ENCODE measurements around the gene GAL3ST1.
"Not testable (repeated sequence)": the region's sequence is repeated elsewhere in the genome, so short reads cannot be mapped to it uniquely, and the experiment has no call there.

GAL3ST1 gene

DNA sequence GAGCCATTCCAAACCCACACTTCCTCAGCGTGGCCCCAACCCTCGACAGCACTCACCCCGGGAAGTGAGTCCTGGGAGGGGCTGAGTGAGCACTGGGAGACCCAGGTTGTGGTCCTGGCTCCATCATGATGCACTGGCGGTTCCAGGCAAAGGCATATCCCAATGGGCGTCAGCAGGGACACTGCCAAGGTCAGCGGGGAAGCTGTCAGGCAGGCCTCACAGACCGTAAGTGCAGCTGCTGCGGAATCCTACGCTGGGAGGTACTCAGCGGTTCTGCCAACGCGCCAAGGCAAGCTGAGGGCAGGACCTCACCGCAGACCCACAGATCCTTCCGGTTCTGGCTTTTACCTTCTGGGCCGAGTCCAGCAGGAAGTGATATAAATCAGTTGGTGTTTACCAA is 1.4 kb upstream of the GAL3ST1 start:
- Histone ChIP-seq H3K27me3 (ENCODE audit: control insufficient read depth, insufficient read depth, low read length) (no peaks in the 10 kb centered on the region), H3K9me3 (ENCODE audit: control insufficient read depth, insufficient read depth, low read length) (no peaks in the 10 kb centered on the region), H3K4me3 (ENCODE audit: low read depth, low read length) (no peak overlapping the region), H3K4me1 (ENCODE audit: control insufficient read depth, insufficient read depth, low read length) (peaks cover 10% of the 10 kb centered on the region), H3K9ac (ENCODE audit: low read depth, low read length) (no peak overlapping the region), H3K27ac (ENCODE audit: low read depth, low read length) (no peak overlapping the region), H3K36me3 (ENCODE audit: control insufficient read depth, insufficient read depth, low read length) (peaks cover 55% of the 10 kb centered on the region)

GRCh38 chr22:30574997-30575671 is 669 bp upstream of the GAL3ST1 start:
- Histone ChIP-seq H3K4me3 (ENCODE audit: low read depth, low read length) (peak overlapping the region; percentile 64), H3K27ac (ENCODE audit: low read depth, low read length) (no peak overlapping the region)

DNA sequence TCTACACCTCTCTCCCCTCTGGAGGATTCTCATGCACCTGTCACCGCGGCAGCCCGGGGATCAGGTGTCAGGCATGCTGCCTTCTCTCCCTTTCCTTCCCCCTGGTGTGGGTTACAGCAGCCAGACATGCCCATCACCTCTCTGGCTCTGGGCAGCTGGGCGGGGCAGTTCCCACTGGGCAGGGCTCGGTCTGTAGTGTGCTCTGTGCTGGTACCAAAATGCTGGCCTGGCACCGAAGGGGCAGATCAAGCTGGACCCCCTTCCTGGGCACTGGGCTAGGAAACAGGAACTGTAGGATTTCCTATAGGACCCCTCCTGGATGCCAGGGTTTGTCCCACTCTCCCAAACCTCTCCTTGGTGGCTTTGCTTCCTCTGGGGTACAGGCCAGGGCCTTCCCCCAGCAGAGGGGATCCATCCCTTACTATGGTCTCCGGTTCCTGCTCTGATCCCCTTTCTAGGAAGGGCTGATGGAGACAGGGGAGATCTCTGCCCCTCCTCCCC is 821 bp downstream of the GAL3ST1 start:
- Histone ChIP-seq H3K36me3 (ENCODE audit: control insufficient read depth, insufficient read depth, low read length) (peaks cover 32% of the 10 kb centered on the region), H3K9ac (ENCODE audit: low read depth, low read length) (0 out of 2 replicates have a peak overlapping the region, but pooled peaks have one; percentile 34), H3K27ac (ENCODE audit: low read depth, low read length) (no peak overlapping the region), H3K27me3 (ENCODE audit: control insufficient read depth, insufficient read depth, low read length) (no peaks in the 10 kb centered on the region), H3K4me3 (ENCODE audit: low read depth, low read length) (peak overlapping the region; percentile 73), H3K4me1 (ENCODE audit: control insufficient read depth, insufficient read depth, low read length) (peaks cover 10% of the 10 kb centered on the region), H3K9me3 (ENCODE audit: control insufficient read depth, insufficient read depth, low read length) (no peaks in the 10 kb centered on the region)

More at GRCh38 chr22:30574997-30575671, 669 bp upstream of the GAL3ST1 start:
- no peaks in the 10 kb centered on the region for H3K9me3 ChIP-seq (ENCODE audit: control insufficient read depth, insufficient read depth, low read length)
- H3K4me1 ChIP-seq (ENCODE audit: control insufficient read depth, insufficient read depth, low read length) = peaks cover 10% of the 10 kb centered on the region
- peaks cover 47% of the 10 kb centered on the region for H3K36me3 ChIP-seq (ENCODE audit: control insufficient read depth, insufficient read depth, low read length)
- H3K27me3 ChIP-seq (ENCODE audit: control insufficient read depth, insufficient read depth, low read length) = no peaks in the 10 kb centered on the region
- H3K9ac ChIP-seq (ENCODE audit: low read depth, low read length) = no peak overlapping the region

DNA sequence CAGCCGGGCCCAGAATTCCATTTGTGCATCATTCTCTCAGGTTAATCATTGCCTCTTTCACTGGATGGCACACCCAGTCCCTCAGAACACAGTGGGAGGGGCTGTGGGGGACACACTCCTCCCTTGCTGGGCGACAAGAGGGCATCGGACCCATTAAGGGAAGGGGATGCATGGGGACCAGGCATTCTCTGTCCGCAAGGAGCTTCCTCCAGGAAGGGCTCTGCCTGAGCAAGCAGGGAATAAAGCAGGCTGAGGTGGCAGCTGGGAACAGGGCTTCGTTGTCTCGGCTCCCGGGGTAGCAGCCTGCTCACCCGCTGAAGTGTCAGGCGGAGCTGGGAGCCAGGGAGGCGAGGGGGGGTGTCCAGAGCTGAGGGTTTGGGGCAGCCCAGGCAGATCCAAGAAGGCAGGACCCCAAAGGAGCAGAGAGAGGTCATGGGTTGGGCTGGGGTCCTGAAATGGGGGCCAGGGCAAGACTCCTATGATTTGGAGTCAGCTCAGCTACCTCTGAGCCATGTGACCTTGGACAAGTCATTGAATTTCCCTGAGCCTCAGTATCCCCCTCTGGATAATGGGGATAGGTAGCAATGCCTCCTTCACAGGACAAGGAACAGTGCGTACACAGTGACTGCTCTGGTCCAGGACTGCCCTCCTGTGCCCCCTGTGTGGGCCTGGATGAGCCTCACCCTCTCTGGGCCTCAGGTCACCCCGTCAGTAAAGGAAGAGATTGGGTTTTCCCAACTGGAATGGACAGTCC is 1.4 kb downstream of the GAL3ST1 start:
- H3K4me3 ChIP-seq (ENCODE audit: low read depth, low read length) = no peak overlapping the region

DNA sequence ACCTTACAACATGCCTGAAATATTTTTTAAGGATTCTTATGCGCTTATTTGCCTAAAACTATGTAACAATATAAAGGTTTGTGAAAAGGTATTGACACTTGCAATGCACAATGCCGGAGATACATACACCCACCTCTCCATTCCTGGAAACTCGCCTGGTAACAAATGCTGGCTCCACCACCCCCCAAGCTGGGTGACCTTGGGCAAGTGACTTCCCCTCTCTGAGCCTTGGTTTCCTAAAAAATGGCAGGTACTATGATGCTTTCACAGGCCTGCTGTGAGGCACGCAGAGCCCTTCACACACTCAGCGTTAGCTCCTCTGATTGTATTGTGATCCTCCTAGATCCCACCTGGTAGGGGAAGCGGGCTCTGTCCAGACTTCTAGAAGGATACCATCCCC is 2.3 kb downstream of the GAL3ST1 start:
- H3K36me3 ChIP-seq (ENCODE audit: control insufficient read depth, insufficient read depth, low read length) = peaks cover 18% of the 10 kb centered on the region
- H3K4me3 ChIP-seq (ENCODE audit: low read depth, low read length) = no peak overlapping the region
- H3K4me1 ChIP-seq (ENCODE audit: control insufficient read depth, insufficient read depth, low read length) = peaks cover 10% of the 10 kb centered on the region
- H3K9me3 ChIP-seq (ENCODE audit: control insufficient read depth, insufficient read depth, low read length) = no peaks in the 10 kb centered on the region
- no peaks in the 10 kb centered on the region for H3K27me3 ChIP-seq (ENCODE audit: control insufficient read depth, insufficient read depth, low read length)
- H3K9ac ChIP-seq (ENCODE audit: low read depth, low read length) = no peak overlapping the region
- H3K27ac ChIP-seq (ENCODE audit: low read depth, low read length) = no peak overlapping the region

More for the DNA sequence above, 1.4 kb downstream of the GAL3ST1 start:
- H3K36me3 ChIP-seq (ENCODE audit: control insufficient read depth, insufficient read depth, low read length) = peaks cover 26% of the 10 kb centered on the region
- no peak overlapping the region for H3K9ac ChIP-seq (ENCODE audit: low read depth, low read length)
- peaks cover 10% of the 10 kb centered on the region for H3K4me1 ChIP-seq (ENCODE audit: control insufficient read depth, insufficient read depth, low read length)
- no peaks in the 10 kb centered on the region for H3K27me3 ChIP-seq (ENCODE audit: control insufficient read depth, insufficient read depth, low read length)
- H3K27ac ChIP-seq (ENCODE audit: low read depth, low read length) = no peak overlapping the region
- no peaks in the 10 kb centered on the region for H3K9me3 ChIP-seq (ENCODE audit: control insufficient read depth, insufficient read depth, low read length)

DNA sequence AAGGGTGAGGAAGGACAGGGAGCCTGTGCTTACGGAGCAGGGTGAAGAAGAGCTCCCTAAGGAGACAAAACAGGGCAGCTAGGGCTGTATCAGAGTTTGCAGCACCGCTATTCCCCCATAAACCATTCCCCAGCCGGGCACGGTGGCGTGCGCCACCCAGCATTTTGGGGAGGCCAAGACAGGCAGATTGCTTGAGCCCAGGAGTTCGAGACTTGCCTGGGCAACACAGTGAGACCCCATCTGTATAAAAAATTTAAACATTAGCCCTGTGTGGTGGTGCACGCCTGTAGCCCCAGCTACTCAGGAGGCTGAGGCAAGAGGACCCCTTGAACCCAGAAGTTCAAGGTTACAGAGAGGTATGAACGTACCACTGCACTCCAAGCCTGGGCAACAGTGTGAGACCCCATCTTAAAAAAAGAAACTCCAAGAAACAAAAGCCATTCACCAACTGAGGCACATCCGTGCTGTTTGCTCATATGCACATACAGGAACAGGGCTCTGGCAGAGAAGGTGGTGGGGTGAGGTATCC is 4.7 kb downstream of the GAL3ST1 start:
- H3K9me3 ChIP-seq (ENCODE audit: control insufficient read depth, insufficient read depth, low read length) = no peaks in the 10 kb centered on the region
- no peak overlapping the region for H3K9ac ChIP-seq (ENCODE audit: low read depth, low read length)
- no peaks in the 10 kb centered on the region for H3K27me3 ChIP-seq (ENCODE audit: control insufficient read depth, insufficient read depth, low read length)
- H3K27ac ChIP-seq (ENCODE audit: low read depth, low read length) = no peak overlapping the region
- no peaks in the 10 kb centered on the region for H3K36me3 ChIP-seq (ENCODE audit: control insufficient read depth, insufficient read depth, low read length)
- no peak overlapping the region for H3K4me3 ChIP-seq (ENCODE audit: low read depth, low read length)
- H3K4me1 ChIP-seq (ENCODE audit: control insufficient read depth, insufficient read depth, low read length) = peaks cover 10% of the 10 kb centered on the region

DNA sequence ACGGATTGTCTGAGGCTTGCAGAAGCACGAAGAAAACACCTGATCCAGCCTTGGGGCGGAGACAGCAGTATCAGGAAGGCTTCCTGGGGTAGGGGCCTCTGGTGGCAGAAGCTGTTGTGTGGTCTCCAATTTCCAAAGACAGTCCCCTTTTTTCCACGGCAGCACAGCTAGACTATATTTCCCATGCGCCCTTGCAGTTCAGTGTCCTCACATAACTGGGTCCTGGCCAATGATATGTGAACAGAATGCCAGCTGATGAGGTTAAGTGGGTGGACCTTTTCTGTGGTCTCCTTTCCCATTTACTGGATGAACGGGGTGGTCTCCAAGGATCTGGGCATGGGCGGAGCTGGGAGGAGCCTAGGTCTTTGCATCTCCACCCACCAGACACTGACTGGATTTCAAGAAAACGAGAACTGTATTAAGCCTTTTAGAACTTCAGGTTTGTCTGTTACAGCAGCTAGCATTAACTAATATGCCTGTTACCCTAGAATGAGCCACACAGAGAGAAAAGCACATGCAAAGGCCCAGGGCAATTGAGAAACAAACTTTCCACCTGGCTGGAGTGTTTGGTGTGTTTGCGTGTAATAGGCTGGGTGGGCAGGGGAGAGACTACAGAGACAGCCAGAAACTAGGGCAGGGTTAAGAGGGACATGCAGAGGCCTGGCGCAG is 6.2 kb downstream of the GAL3ST1 start:
- H3K27me3 ChIP-seq (ENCODE audit: control insufficient read depth, insufficient read depth, low read length) = no peaks in the 10 kb centered on the region
- H3K4me1 ChIP-seq (ENCODE audit: control insufficient read depth, insufficient read depth, low read length) = peaks cover 1% of the 10 kb centered on the region
- no peak overlapping the region for H3K9ac ChIP-seq (ENCODE audit: low read depth, low read length)
- no peaks in the 10 kb centered on the region for H3K36me3 ChIP-seq (ENCODE audit: control insufficient read depth, insufficient read depth, low read length)
- no peak overlapping the region for H3K4me3 ChIP-seq (ENCODE audit: low read depth, low read length)
- H3K27ac ChIP-seq (ENCODE audit: low read depth, low read length) = no peak overlapping the region
- no peaks in the 10 kb centered on the region for H3K9me3 ChIP-seq (ENCODE audit: control insufficient read depth, insufficient read depth, low read length)

DNA sequence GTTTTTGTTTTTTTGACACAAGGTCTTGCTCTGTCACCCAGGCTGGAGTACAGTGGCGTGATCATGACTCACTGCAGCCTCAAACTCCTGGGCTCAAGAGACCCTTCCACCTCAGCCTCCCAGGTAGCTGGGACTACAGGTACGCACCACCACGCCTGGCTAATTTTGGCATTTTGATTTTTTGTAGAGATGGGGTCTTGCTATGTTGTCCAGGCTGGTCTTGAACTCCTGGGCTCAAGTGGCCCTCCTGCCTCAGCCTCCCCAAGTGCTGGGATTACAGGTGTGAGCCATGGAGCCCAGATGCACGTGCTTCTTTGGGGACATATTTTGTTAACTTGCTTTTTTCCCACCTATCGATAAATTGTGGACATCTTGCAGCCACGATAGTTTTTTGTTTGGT is 7.2 kb downstream of the GAL3ST1 start:
- not testable (repeated sequence) for H3K4me1 ChIP-seq (ENCODE audit: control insufficient read depth, insufficient read depth, low read length)

DNA sequence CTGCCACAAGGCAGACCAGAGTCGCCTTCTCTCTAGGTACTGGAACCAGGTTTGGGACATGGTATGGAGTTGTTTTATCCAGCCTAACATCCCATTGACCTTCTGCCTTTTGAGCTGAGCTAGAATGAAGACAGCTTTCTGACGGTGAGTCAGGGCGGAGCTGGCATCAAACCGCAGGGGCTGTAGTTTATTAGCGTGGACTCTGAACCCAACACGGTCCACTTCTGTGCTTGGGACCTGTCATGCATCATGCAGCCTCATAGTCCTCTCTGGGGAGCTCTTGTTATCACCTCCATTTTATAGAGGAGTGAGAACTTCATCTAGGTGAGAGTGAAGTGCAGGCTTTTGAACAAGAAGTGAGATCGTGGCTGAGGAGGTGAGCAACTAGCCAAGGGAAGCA is 8.3 kb downstream of the GAL3ST1 start:
- Histone ChIP-seq H3K4me3 (ENCODE audit: low read depth, low read length) (no peak overlapping the region), H3K27ac (ENCODE audit: low read depth, low read length) (no peak overlapping the region), H3K9ac (ENCODE audit: low read depth, low read length) (no peak overlapping the region), H3K36me3 (ENCODE audit: control insufficient read depth, insufficient read depth, low read length) (no peaks in the 10 kb centered on the region), H3K4me1 (ENCODE audit: control insufficient read depth, insufficient read depth, low read length) (peaks cover 10% of the 10 kb centered on the region; the same call in 1 of the 2 replicates), H3K27me3 (ENCODE audit: control insufficient read depth, insufficient read depth, low read length) (no peaks in the 10 kb centered on the region), H3K9me3 (ENCODE audit: control insufficient read depth, insufficient read depth, low read length) (no peaks in the 10 kb centered on the region)

More for the DNA sequence above, 7.2 kb downstream of the GAL3ST1 start:
- not testable (repeated sequence) for H3K36me3 ChIP-seq (ENCODE audit: control insufficient read depth, insufficient read depth, low read length); H3K4me3 ChIP-seq (ENCODE audit: low read depth, low read length); H3K27me3 ChIP-seq (ENCODE audit: control insufficient read depth, insufficient read depth, low read length); H3K9ac ChIP-seq (ENCODE audit: low read depth, low read length); H3K9me3 ChIP-seq (ENCODE audit: control insufficient read depth, insufficient read depth, low read length); H3K27ac ChIP-seq (ENCODE audit: low read depth, low read length)

DNA sequence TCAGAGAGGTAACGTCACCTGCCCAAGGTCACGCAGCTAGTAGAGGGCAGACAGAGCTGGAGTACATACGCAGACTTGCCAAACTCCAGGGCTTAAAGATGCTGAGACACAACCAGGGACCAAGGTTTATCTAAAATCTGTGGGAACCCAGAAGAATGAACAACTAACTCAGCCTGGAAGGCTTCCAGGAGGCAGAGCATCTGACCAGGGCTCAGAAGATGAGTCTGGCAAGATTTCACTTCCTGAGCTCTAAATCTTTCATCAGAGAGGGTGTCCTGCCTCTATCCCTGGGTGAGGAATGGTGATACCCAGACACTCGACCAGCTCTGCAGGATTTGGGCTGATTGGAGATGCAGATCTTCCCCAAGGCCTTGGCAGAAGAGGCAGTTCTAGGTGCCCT is 9.1 kb downstream of the GAL3ST1 start:
- Histone ChIP-seq H3K27me3 (ENCODE audit: control insufficient read depth, insufficient read depth, low read length) (no peaks in the 10 kb centered on the region), H3K9me3 (ENCODE audit: control insufficient read depth, insufficient read depth, low read length) (no peaks in the 10 kb centered on the region), H3K9ac (ENCODE audit: low read depth, low read length) (no peak overlapping the region), H3K36me3 (ENCODE audit: control insufficient read depth, insufficient read depth, low read length) (no peaks in the 10 kb centered on the region), H3K4me3 (ENCODE audit: low read depth, low read length) (no peak overlapping the region), H3K27ac (ENCODE audit: low read depth, low read length) (no peak overlapping the region), H3K4me1 (ENCODE audit: control insufficient read depth, insufficient read depth, low read length) (peaks cover 10% of the 10 kb centered on the region; the same call in 1 of the 2 replicates)
